HG03558 (cell line): Measurements from ENCODE around the gene CSN2.

ENCODE experiments used
- ATAC-seq: cut with Tn5 transposase; IDR thresholded peaks from one replicate; pipeline ENCODE4 v1.9.1; 2021; ENCODE audit warnings: moderate number of reproducible peaks; ENCODE audit not compliant: unreplicated experiment; ENCODE audit errors: extremely low read depth

Gene CSN2

DNA sequence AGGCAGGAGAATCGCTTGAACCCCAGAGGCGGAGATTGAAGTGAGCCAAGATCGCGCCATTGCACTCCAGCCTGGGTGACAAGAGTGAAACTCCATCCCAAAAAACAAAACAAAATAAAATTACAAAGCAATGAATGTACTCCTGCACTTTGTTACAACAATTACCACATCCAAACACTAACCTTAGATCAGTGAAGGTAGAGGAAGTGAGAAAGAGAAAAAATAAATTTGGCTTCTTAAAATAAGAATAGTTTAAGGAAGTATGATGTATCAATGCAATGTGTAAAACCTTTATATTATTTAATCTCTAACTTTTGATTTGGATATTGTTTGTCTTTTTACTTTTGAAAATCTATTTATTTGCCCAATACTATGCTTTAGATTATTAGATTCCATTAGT, 56.3 kb downstream of the CSN2 start:
- no peak for ATAC-seq

DNA sequence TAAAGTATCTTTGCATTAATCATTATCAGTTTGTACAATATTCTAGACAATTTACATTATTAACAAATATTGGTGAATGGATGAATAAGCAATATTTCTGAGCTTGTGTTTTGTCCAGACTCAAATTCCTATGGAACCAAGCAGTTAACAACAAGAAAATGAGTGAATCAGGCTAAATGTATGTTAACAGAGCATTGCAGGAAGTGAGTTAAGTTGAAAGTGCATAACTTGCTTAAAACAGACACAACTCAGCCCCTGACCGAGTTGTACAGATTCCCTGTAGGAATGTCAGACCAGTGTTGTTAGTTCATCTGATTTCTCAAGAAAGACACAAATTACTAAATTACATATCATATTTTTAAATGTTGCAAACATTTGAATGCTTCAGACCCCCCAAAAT, 58.4 kb downstream of the CSN2 start:
- ATAC-seq = no peak
